Esophagus squamous epithelium (tissue), 4 donors: ENCODE measurements around the gene EPHA5.

Experiments
- POLR2A ChIP-seq, 4 donors: fragments of 450-650 bp; IDR thresholded peaks; one replicate each; pipeline ENCODE4 v1.6.1; 2017; ENCODE audit warnings: antibody characterized with exemption in 4 of 4, mild to moderate bottlenecking in 4 of 4, moderate library complexity in 3 of 4
- TF ChIP-seq, protein P1 (sequence below), 6 experiments: fragments of 450-650 bp in 4 of 6; fragments of 200-600 bp in 2 of 6; sonication (generic) in 2 of 6; IDR thresholded peaks; one replicate each; pipeline ENCODE4 v1.5.1; 2016 to 2019; ENCODE audit warnings: antibody characterized with exemption in 6 of 6, mild to moderate bottlenecking in 4 of 6, moderate library complexity in 4 of 6

DNA sequence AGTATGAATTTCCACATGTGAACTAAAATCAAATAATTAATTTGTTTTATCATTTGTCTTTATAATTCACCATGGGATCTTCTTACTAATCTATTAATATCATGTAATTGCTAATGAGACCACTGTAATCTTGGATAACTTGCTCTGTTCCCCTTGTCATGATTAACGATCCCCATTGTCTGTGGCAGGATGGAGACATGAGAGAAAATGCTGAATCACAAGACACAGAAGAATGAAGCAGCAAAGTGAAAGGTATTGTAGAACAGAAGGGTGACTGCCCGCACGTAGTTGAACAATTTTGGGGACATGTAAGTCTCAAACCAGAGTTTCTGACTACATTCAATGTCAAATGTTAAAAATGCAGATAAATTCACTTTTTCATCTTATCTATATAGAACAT is 135.2 kb downstream of the EPHA5 start:
- no peak for TF ChIP-seq POLR2A (IDR thresholded peaks at IDR 0.05)
- TF ChIP-seq, protein P1, sequence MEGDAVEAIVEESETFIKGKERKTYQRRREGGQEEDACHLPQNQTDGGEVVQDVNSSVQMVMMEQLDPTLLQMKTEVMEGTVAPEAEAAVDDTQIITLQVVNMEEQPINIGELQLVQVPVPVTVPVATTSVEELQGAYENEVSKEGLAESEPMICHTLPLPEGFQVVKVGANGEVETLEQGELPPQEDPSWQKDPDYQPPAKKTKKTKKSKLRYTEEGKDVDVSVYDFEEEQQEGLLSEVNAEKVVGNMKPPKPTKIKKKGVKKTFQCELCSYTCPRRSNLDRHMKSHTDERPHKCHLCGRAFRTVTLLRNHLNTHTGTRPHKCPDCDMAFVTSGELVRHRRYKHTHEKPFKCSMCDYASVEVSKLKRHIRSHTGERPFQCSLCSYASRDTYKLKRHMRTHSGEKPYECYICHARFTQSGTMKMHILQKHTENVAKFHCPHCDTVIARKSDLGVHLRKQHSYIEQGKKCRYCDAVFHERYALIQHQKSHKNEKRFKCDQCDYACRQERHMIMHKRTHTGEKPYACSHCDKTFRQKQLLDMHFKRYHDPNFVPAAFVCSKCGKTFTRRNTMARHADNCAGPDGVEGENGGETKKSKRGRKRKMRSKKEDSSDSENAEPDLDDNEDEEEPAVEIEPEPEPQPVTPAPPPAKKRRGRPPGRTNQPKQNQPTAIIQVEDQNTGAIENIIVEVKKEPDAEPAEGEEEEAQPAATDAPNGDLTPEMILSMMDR (IDR thresholded peaks at IDR 0.05): no peak
